Mucosa of rectum (tissue), 2 donors: Measurements from ENCODE around the gene MSH6.

Experiments
- H3K27ac ChIP-seq, 2 donors: one replicate each; pipeline ENCODE4 v1.7.0; 2013; ENCODE audit warnings: inconsistent platforms in 2 of 2, low read depth in 2 of 2, low read length in 2 of 2
- H3K27me3 ChIP-seq, 2 donors: one replicate each; pipeline ENCODE4 v1.7.0; 2013; ENCODE audit warnings: low read length in 2 of 2; ENCODE audit not compliant: control insufficient read depth in 2 of 2, insufficient read depth in 2 of 2
- H3K36me3 ChIP-seq, 2 donors: one replicate each; pipeline ENCODE4 v1.7.0; 2013; ENCODE audit warnings: low read length in 2 of 2; ENCODE audit not compliant: control insufficient read depth in 2 of 2, insufficient read depth in 2 of 2
- H3K4me1 ChIP-seq, 2 donors: one replicate each; pipeline ENCODE4 v1.7.0; 2013; ENCODE audit warnings: low read length in 2 of 2, mild to moderate bottlenecking in 1 of 2; ENCODE audit not compliant: control insufficient read depth in 2 of 2, insufficient read depth in 2 of 2
- H3K4me3 ChIP-seq, 2 donors: one replicate each; pipeline ENCODE4 v1.7.0; 2013; ENCODE audit warnings: low read length in 2 of 2
- H3K9ac ChIP-seq, 2 donors: one replicate each; pipeline ENCODE4 v1.7.0; 2013; ENCODE audit warnings: low read length in 2 of 2, low read depth in 1 of 2, mild to moderate bottlenecking in 1 of 2
- H3K9me3 ChIP-seq, 2 donors: one replicate each; pipeline ENCODE4 v1.7.0; 2013; ENCODE audit warnings: low read length in 2 of 2; ENCODE audit not compliant: control insufficient read depth in 2 of 2
- donor health status: healthy.
- donor health status: Normal muscosa, but diverticular disease.

MSH6 gene

DNA sequence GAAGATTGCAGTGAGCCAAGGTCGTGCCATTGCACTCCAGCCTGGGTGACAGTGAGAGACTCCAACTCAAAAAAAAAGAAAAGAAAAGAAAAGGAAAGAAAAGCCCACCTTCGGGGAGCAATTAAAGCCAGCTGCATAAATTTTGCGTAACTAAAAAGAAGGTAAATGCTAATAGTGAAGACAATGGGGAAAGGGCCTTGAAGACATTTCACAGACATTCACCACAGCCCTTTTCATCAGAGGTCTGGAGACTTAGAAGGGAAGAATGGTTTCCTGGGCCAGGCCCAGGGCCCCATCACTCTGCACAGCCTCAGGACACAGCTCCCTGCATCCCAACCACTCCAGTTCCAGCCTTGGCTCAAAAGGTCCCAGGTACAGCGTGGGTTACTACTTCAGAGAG lies 35.1 kb upstream of the MSH6 start:
- Histone ChIP-seq H3K9me3 (no peaks in the 10 kb centered on the region), H3K9ac (no peak overlapping the region), H3K27ac (no peak overlapping the region), H3K4me3 (no peak overlapping the region), H3K36me3 (no peaks in the 10 kb centered on the region), H3K4me1 (no peaks in the 10 kb centered on the region), H3K27me3 (peaks cover 0 to 2% of the 10 kb centered on the region in 2 donors)

- H3K4me3 ChIP-seq, result no peak overlapping the region
- H3K9ac ChIP-seq, result no peak overlapping the region
- H3K27ac ChIP-seq, result no peak overlapping the region
- H3K27me3 ChIP-seq, result no peaks in the 10 kb centered on the region
- H3K36me3 ChIP-seq, result no peaks in the 10 kb centered on the region
- no peaks in the 10 kb centered on the region for H3K4me1 ChIP-seq
- H3K9me3 ChIP-seq, result no peaks in the 10 kb centered on the region
Measured at GRCh38 chr2:47751856-47752414, 31.0 kb upstream of the MSH6 start.

- Histone ChIP-seq H3K36me3 (no peaks in the 10 kb centered on the region), H3K27me3 (no peaks in the 10 kb centered on the region), H3K27ac (no peak overlapping the region), H3K4me3 (no peak overlapping the region), H3K4me1 (no peaks in the 10 kb centered on the region), H3K9me3 (no peaks in the 10 kb centered on the region), H3K9ac (no peak overlapping the region)
Measured at GRCh38 chr2:47767497-47767844, 15.5 kb upstream of the MSH6 start.

DNA sequence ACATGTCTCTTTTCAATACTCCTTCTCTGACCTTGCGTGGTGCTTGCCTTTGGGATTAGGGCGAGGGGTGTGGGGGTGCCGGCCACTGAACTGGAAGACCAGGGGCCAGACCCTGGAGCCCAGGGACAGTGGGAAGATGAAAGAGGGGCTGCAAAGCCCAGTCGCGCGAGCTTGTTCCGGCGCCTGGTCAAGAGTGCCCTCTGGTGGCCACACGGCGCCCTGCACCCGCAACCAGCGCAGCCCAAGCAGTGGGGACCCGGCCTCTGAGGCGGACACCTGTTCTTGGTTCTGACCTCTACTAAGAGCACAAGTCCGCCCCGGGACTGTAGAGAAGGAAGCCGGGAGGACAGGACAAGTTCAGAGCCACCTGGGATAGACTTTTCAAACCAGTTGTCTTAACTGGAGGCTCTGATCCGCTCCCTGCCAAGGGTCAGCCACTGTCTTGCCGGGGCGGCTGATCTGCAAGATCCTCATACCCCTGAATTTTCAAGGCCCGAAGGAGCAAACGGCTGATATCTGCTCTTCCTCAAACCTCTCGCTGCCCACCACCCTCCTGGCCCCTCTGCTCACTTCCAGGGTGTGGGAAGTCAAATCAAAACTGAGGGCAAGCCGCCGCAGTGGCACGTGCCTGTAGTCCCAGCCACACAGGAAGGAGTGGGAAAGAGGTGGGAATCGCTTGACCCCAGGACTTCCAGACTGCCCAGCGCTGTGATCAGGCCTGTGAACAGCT lies 14.9 kb upstream of the MSH6 start:
- no peak overlapping the region for H3K27ac ChIP-seq
- H3K4me3 ChIP-seq, result no peak overlapping the region
- no peaks in the 10 kb centered on the region for H3K36me3 ChIP-seq
- H3K27me3 ChIP-seq, result no peaks in the 10 kb centered on the region
- no peak overlapping the region for H3K9ac ChIP-seq
- no peaks in the 10 kb centered on the region for H3K4me1 ChIP-seq
- H3K9me3 ChIP-seq, result no peaks in the 10 kb centered on the region

- H3K9ac ChIP-seq, result no peak overlapping the region
- no peak overlapping the region for H3K4me3 ChIP-seq
- H3K27ac ChIP-seq, result no peak overlapping the region
- H3K9me3 ChIP-seq, result no peaks in the 10 kb centered on the region
- H3K4me1 ChIP-seq, result no peaks in the 10 kb centered on the region
- H3K27me3 ChIP-seq, result no peaks in the 10 kb centered on the region
- no peaks in the 10 kb centered on the region for H3K36me3 ChIP-seq
Measured at GRCh38 chr2:47769318-47769717, 13.6 kb upstream of the MSH6 start.

DNA sequence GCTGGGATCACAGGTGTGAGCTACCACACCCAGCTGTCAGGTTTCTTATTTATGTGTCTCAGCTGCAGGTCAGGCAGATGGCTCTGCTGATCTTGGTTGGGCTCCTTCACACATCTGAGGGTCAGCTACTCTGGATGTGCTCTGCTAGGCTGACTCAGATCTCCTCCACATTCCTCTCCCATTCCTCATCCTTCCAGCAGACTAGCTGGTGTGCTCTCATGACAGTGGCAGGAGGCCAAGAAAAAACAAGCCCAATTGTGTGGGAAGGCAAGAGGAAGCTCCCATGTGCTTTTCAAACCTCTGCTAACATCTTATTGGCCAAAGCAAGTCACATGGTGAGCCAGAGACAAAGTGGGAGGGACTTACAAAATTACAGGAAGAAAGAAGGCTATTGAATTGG lies 11.7 kb upstream of the MSH6 start:
- Histone ChIP-seq H3K36me3 (no peaks in the 10 kb centered on the region), H3K4me1 (no peaks in the 10 kb centered on the region), H3K27me3 (no peaks in the 10 kb centered on the region), H3K4me3 (no peak overlapping the region), H3K9ac (no peak overlapping the region), H3K9me3 (no peaks in the 10 kb centered on the region), H3K27ac (no peak overlapping the region)

DNA sequence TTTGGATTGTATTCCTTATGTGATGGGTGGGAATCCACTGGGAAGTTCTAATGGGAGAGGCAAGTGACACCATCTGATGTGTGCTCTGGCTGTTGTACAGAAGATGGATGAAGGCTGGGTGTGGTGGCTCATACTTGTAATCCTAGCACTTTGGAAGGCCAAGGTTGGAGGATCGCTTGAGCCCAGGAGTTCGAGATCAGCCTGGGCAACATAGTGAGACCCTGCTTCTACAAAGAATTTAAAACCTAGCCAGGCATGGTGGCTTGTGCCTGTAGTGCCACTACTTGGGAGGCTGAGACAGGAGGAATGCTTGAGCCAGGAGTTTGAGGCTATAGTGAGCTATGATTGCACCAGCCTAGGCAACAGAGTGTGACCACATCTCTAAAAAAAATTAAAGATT lies 10.6 kb upstream of the MSH6 start:
- Histone ChIP-seq H3K4me1 (no peaks in the 10 kb centered on the region), H3K27me3 (no peaks in the 10 kb centered on the region), H3K9ac (no peak overlapping the region), H3K36me3 (no peaks in the 10 kb centered on the region), H3K9me3 (no peaks in the 10 kb centered on the region), H3K4me3 (no peak overlapping the region), H3K27ac (no peak overlapping the region)

- Histone ChIP-seq H3K9me3 (no peaks in the 10 kb centered on the region), H3K4me1 (no peaks in the 10 kb centered on the region), H3K9ac (no peak overlapping the region), H3K27ac (no peak overlapping the region), H3K36me3 (no peaks in the 10 kb centered on the region), H3K4me3 (no peak overlapping the region), H3K27me3 (no peaks in the 10 kb centered on the region)
Measured at GRCh38 chr2:47774567-47774966, 8.4 kb upstream of the MSH6 start.

DNA sequence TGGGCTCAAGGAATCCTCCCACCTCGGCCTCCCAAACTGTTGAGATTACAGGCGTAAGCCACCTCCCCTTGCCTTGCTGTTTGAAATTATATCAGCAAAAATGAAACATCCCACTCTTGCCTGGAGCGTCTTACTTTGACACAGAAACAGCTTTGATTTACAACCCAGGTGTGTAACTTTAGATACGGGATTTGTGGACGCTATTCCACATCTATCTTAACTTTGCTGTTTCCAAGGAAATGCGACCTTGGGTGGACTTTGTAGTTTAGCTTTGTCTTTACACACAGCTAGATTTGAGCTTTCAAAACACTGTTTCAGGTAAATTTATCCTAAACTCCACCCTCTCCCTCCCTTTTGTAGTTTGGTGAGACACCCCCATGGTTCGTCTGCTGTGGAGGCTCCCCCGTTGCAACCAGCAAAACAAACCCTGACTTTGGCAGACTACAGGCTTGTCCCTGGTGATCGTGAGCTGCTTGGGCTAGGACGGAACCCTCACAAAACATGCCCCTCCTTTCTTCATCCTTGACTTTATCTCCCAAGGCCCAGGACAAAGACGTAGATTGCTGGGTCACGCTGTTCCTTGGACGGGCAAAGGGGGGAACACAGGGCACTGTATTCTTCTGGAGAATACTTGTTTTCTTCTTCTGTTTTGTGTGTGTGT lies 5.5 kb upstream of the MSH6 start:
- no peaks in the 10 kb centered on the region for H3K36me3 ChIP-seq
- H3K4me1 ChIP-seq, result peaks cover 0 to 2% of the 10 kb centered on the region in 2 donors
- H3K9ac ChIP-seq, result no peak overlapping the region
- H3K9me3 ChIP-seq, result no peaks in the 10 kb centered on the region
- H3K27me3 ChIP-seq, result no peaks in the 10 kb centered on the region
- no peak overlapping the region for H3K27ac ChIP-seq
- no peak overlapping the region for H3K4me3 ChIP-seq

DNA sequence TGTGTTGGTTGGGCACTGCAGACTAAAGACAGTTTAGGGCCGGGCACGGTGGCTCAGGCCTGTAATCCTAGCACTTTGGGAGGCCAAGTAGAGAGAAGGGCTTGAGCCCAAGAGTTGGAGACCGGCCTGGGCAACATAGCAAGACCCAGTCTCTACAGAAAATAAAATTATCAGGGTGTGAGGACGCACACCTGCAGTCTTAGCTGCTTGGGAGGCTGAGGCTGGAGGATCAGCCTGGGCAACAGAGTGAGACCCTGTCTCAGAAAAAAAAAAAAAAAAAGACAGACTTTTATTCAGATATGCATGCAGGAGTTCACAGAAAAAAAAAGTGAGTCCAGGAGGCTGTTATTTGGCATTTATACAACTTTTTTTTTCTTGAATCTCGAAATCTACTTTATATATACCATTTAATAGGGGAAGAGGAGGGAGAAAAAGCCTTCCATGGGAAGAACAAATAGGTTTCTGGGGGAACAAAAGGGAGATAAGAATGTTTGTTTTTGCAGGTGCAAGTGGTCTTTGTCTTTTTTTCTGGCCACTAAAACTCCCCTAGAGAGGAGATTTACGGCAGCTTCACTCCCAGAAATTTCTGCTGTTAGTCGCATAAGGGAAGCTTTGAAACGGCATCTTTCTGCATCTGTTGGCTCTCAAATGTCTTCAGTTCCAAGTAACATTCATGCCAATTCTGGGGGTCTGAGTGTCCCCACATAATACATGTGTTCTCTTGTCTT lies 4.1 kb upstream of the MSH6 start:
- no peak overlapping the region for H3K4me3 ChIP-seq
- peaks cover 0 to 4% of the 10 kb centered on the region in 2 donors for H3K4me1 ChIP-seq
- H3K9me3 ChIP-seq, result no peaks in the 10 kb centered on the region
- no peaks in the 10 kb centered on the region for H3K36me3 ChIP-seq
- H3K9ac ChIP-seq, result no peak overlapping the region
- no peak overlapping the region for H3K27ac ChIP-seq
- no peaks in the 10 kb centered on the region for H3K27me3 ChIP-seq
